Measurements from ENCODE around the gene HACD3.
"Not testable (repeated sequence)": the region's sequence is repeated elsewhere in the genome, so short reads cannot be mapped to it uniquely, and the experiment has no call there.

- TF ChIP-seq CTCF, POLR2A (IDR thresholded peaks at IDR 0.05): not testable (repeated sequence)
Measured at GRCh38 chr15:65549288-65549687, 19.0 kb downstream of the HACD3 start.
